ENCODE results near the gene LHX2. TPM values are rescaled to one million over a fixed set of nuclear protein-coding genes. Genes with fewer than 3 reads are reported as not detected.

The LHX2 gene
- total RNA-seq, 1 experiment from 2014 or later = not detected

DNA sequence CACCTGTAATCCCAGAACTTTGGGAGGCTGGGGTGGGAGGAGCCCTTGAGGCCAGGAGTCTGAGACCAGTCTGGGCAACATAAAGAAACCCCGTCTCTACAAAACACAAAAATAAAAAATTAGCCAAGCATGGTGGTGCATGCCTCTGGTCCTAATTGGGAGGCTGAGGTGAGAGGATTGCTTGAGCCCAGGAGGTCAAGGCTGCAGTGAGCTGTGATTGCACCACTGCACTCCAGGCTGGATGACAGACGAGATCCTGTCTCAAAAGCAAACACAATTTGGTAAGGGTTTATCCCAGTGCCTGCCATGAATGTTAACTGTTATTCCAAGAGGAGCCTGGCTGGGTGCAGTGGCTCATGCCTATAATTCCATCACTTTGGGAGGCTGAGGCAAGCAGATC is 71.1 kb downstream of the LHX2 start:
- TF ChIP-seq, protein P1, sequence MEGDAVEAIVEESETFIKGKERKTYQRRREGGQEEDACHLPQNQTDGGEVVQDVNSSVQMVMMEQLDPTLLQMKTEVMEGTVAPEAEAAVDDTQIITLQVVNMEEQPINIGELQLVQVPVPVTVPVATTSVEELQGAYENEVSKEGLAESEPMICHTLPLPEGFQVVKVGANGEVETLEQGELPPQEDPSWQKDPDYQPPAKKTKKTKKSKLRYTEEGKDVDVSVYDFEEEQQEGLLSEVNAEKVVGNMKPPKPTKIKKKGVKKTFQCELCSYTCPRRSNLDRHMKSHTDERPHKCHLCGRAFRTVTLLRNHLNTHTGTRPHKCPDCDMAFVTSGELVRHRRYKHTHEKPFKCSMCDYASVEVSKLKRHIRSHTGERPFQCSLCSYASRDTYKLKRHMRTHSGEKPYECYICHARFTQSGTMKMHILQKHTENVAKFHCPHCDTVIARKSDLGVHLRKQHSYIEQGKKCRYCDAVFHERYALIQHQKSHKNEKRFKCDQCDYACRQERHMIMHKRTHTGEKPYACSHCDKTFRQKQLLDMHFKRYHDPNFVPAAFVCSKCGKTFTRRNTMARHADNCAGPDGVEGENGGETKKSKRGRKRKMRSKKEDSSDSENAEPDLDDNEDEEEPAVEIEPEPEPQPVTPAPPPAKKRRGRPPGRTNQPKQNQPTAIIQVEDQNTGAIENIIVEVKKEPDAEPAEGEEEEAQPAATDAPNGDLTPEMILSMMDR (conservative IDR thresholded peaks at IDR 0.05) = no peak
- no peak overlapping the region for H3K4ac ChIP-seq (ENCODE audit: low read depth, low read length)

More for the DNA sequence above, 71.1 kb downstream of the LHX2 start:
- no peak overlapping the region for H4K8ac ChIP-seq (replicated peaks; ENCODE audit: insufficient read length, low read depth, low read length)
- no peak overlapping the region for H2AFZ ChIP-seq (ENCODE audit: low read length)
- H4K5ac ChIP-seq (ENCODE audit: insufficient read length, low read depth, low read length) = no peak overlapping the region
- Mint-ChIP-seq H3K36me3 (ENCODE audit: insufficient read depth in 1 of 3, low read depth in 3 of 3) (no peaks in the 10 kb centered on the region; a peak in 1 of 7 replicates), H3K4me1 (peaks cover 0 to 4% of the 10 kb centered on the region in 2 experiments; a peak in 2 of 4 replicates), H3K4me3 (no peak overlapping the region), H3K9me3 (peaks cover 2 to 8% of the 10 kb centered on the region in 2 experiments; a peak in 4 of 5 replicates), H3K27ac (no peak overlapping the region), H3K27me3 (ENCODE audit: low read depth) (peaks cover 14% of the 10 kb centered on the region)
- no peaks in the 10 kb centered on the region for H3K27me3 ChIP-seq (ENCODE audit: insufficient read depth, low read length)
- H3K4me2 ChIP-seq (ENCODE audit: insufficient read depth, insufficient read length, low read length) = no peak overlapping the region
- H2BK20ac ChIP-seq (ENCODE audit: low read depth, low read length, poor library complexity, severe bottlenecking) = no peak overlapping the region
- H2BK12ac ChIP-seq (ENCODE audit: insufficient read length, low read depth, low read length) = no peak overlapping the region
- H3T11ph ChIP-seq (ENCODE audit: low read length) = no peak overlapping the region
- no peak overlapping the region for H3K27ac ChIP-seq (ENCODE audit: insufficient read length, low read depth, low read length)
- H2BK120ac ChIP-seq (ENCODE audit: low read depth, low read length, poor library complexity, severe bottlenecking) = no peak overlapping the region
- H3K23me2 ChIP-seq (ENCODE audit: insufficient read length, low read depth, low read length, poor library complexity, severe bottlenecking) = no peaks in the 10 kb centered on the region
- H3K9ac ChIP-seq (ENCODE audit: extremely low read depth, insufficient read length, low read length) = no peak overlapping the region
- no peaks in the 10 kb centered on the region; the same call in 1 of the 2 replicates for H3K4me1 ChIP-seq (ENCODE audit: insufficient read depth, low read length)
- H3K23ac ChIP-seq (ENCODE audit: insufficient read length, low read depth, low read length) = no peak overlapping the region
- no peaks in the 10 kb centered on the region for H4K20me1 ChIP-seq (ENCODE audit: control insufficient read depth, insufficient read depth, insufficient read length)
- H3K14ac ChIP-seq (ENCODE audit: insufficient read depth, low read length) = no peak overlapping the region
- H2BK15ac ChIP-seq (ENCODE audit: low read depth, low read length) = no peak overlapping the region
- no peaks in the 10 kb centered on the region for H3K79me2 ChIP-seq (ENCODE audit: insufficient read depth, low read length)
- H3K18ac ChIP-seq (ENCODE audit: insufficient read length, low read depth, low read length) = no peak overlapping the region
- no peak overlapping the region for H2BK5ac ChIP-seq (ENCODE audit: insufficient read length, low read length)
- no peaks in the 10 kb centered on the region for H3K9me3 ChIP-seq (ENCODE audit: control insufficient read depth, low read depth, low read length)
- DNase-seq = no peak
- H2AK5ac ChIP-seq (ENCODE audit: insufficient read length, low read length) = no peak overlapping the region
- H3K79me1 ChIP-seq (ENCODE audit: insufficient read depth, low read depth, low read length, poor library complexity, severe bottlenecking) = no peaks in the 10 kb centered on the region
- no peak overlapping the region for H4K91ac ChIP-seq (ENCODE audit: insufficient read length, low read depth, low read length)
- no CpG with 5 or more reads among the region's 2 CpGs for WGBS (ENCODE audit: extremely low coverage, insufficient read length, low lambda C conversion rate)
- no peak overlapping the region for H3K56ac ChIP-seq (ENCODE audit: insufficient read length, low read depth, low read length)

Other genes starting within 250 kb of the LHX2 start
- gene DENND1A, start 81.6 kb upstream of the LHX2 start, total RNA-seq (2021) = 18.0 and 20.4 TPM in 2 replicates
- gene NEK6, start 246.2 kb downstream of the LHX2 start, total RNA-seq (2021) = 13.7 and 14.3 TPM in 2 replicates

All from H9 (cell line).